Measurements from ENCODE around the gene SVOP.

Gene SVOP

GRCh38 chr12:108906971-108907370 lies 113.9 kb downstream of the SVOP start:
- H3K27me3 ChIP-seq: peaks cover 0 to 2% of the 10 kb centered on the region in 2 donors
- H3K4me3 ChIP-seq: no peak overlapping the region
- H3K27ac ChIP-seq: no peak overlapping the region
- no peaks in the 10 kb centered on the region for H3K4me1 ChIP-seq
- DNase-seq: no peak
- H3K9me3 ChIP-seq: no peaks in the 10 kb centered on the region
- intact Hi-C loops (cut with DNase I; ENCODE audit: low total_unique reads): no loop called here
- TF ChIP-seq CTCF (IDR thresholded peaks at IDR 0.05): no peak
- no peaks in the 10 kb centered on the region for H3K36me3 ChIP-seq

GRCh38 chr12:108905725-108906124 lies 115.1 kb downstream of the SVOP start:
- intact Hi-C loops (cut with DNase I; ENCODE audit: low total_unique reads): loop anchor here (2.0 kb wide), 1 partner anchor 27 kb away; no protein-coding TSS in a partner anchor
- H3K4me1 ChIP-seq: no peaks in the 10 kb centered on the region
- H3K36me3 ChIP-seq: no peaks in the 10 kb centered on the region
- no peak overlapping the region for H3K4me3 ChIP-seq
- no peak for TF ChIP-seq CTCF (IDR thresholded peaks at IDR 0.05)
- H3K27ac ChIP-seq: no peak overlapping the region
- DNase-seq: no peak
- peaks cover 0 to 2% of the 10 kb centered on the region in 2 donors for H3K27me3 ChIP-seq
- no peaks in the 10 kb centered on the region for H3K9me3 ChIP-seq

- no peak for DNase-seq
- no peaks in the 10 kb centered on the region for H3K4me1 ChIP-seq
- no peaks in the 10 kb centered on the region for H3K9me3 ChIP-seq
- no peaks in the 10 kb centered on the region for H3K36me3 ChIP-seq
- no peak overlapping the region for H3K27ac ChIP-seq
- H3K27me3 ChIP-seq: peaks cover 0 to 5% of the 10 kb centered on the region in 2 donors
- intact Hi-C loops (cut with DNase I; ENCODE audit: low total_unique reads): no loop called here
- no peak overlapping the region for H3K4me3 ChIP-seq
- TF ChIP-seq CTCF (IDR thresholded peaks at IDR 0.05): no peak
Measured at GRCh38 chr12:108899145-108899544, 121.7 kb downstream of the SVOP start.

- no peak for TF ChIP-seq CTCF (IDR thresholded peaks at IDR 0.05)
- DNase-seq: no peak
- H3K4me3 ChIP-seq: no peak overlapping the region
- H3K4me1 ChIP-seq: no peaks in the 10 kb centered on the region
- H3K27ac ChIP-seq: no peak overlapping the region
- H3K9me3 ChIP-seq: no peaks in the 10 kb centered on the region
- intact Hi-C loops (cut with DNase I; ENCODE audit: low total_unique reads): no loop called here
- H3K36me3 ChIP-seq: no peaks in the 10 kb centered on the region
- peaks cover 0 to 3% of the 10 kb centered on the region in 2 donors for H3K27me3 ChIP-seq
Measured at GRCh38 chr12:108896817-108897216, 124.1 kb downstream of the SVOP start.

- no peaks in the 10 kb centered on the region for H3K9me3 ChIP-seq
- H3K4me1 ChIP-seq: no peaks in the 10 kb centered on the region
- H3K4me3 ChIP-seq: no peak overlapping the region
- intact Hi-C loops (cut with DNase I; ENCODE audit: low total_unique reads): no loop called here
- H3K36me3 ChIP-seq: no peaks in the 10 kb centered on the region
- H3K27ac ChIP-seq: no peak overlapping the region
- no peak for TF ChIP-seq CTCF (IDR thresholded peaks at IDR 0.05)
- DNase-seq: no peak
- H3K27me3 ChIP-seq: peaks cover 0 to 3% of the 10 kb centered on the region in 2 donors
Measured at GRCh38 chr12:108896336-108896735, 124.5 kb downstream of the SVOP start.

GRCh38 chr12:108895220-108895802 lies 125.6 kb downstream of the SVOP start:
- Histone ChIP-seq H3K9me3 (no peaks in the 10 kb centered on the region), H3K27me3 (peaks cover 0 to 3% of the 10 kb centered on the region in 2 donors), H3K4me3 (no peak overlapping the region), H3K27ac (no peak overlapping the region), H3K4me1 (no peaks in the 10 kb centered on the region), H3K36me3 (no peaks in the 10 kb centered on the region)
- no peak for DNase-seq
- intact Hi-C loops (cut with DNase I; ENCODE audit: low total_unique reads): no loop called here
- TF ChIP-seq CTCF (IDR thresholded peaks at IDR 0.05): no peak

Data from tibial artery (tissue), 4 donors.